Activated CD4-positive, alpha-beta T cell treated with anti-CD3 and anti-CD28 coated beads for 4 hours (primary cell): ENCODE data around the gene TBC1D25.
"Not testable (repeated sequence)": the region's sequence is repeated elsewhere in the genome, so short reads cannot be mapped to it uniquely, and the experiment has no call there.

Experiments
- DNase-seq, 2 donors: peaks; one replicate each; pipeline ENCODE4 v3.0.0-alpha.2; 2020

Gene TBC1D25

GRCh38 chrX:48516987-48517386 is 22.5 kb upstream of the TBC1D25 start:
- no peak for DNase-seq

DNA sequence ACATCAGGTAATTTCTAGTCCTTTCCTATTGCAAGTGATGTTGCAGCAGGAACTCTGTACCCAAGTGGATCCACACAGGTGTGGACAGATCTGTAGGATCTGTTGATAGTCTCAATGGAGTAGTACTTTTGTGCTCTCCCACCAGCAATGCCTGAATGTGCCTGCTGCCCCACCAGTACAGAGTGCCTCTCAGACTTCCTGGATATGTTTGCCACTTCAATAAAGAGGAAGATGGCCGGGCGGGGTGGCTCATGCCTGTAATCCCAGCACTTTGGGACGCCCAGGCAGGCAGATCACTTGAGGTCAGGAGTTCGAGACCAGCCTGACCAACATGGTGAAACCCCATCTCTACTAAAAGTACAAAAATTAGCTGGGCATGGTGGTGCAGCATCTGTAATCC is 20.0 kb upstream of the TBC1D25 start:
- DNase-seq = not testable (repeated sequence)

- DNase-seq = no peak
These were observed 19.1 kb upstream of the TBC1D25 start for GRCh38 chrX:48520455-48520854.

DNA sequence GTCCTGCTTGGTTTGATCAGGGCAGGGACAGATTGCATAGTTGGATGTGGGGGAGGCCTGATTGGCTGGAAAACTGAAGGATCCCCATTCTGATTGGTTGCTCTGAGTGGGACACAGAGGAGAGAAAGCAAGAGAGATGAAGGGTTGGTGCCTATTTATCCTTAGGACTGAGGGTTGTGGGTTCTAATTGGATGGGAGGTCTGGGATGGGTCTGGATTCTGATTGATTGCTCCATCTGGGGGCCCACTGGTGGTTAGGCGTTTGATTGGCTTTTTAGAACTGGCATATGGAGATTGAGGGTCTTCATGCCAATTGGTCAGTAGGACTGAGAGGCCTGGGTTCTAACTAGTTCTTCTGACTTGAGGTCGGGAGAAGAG is 18.6 kb upstream of the TBC1D25 start:
- DNase-seq = no peak

DNA sequence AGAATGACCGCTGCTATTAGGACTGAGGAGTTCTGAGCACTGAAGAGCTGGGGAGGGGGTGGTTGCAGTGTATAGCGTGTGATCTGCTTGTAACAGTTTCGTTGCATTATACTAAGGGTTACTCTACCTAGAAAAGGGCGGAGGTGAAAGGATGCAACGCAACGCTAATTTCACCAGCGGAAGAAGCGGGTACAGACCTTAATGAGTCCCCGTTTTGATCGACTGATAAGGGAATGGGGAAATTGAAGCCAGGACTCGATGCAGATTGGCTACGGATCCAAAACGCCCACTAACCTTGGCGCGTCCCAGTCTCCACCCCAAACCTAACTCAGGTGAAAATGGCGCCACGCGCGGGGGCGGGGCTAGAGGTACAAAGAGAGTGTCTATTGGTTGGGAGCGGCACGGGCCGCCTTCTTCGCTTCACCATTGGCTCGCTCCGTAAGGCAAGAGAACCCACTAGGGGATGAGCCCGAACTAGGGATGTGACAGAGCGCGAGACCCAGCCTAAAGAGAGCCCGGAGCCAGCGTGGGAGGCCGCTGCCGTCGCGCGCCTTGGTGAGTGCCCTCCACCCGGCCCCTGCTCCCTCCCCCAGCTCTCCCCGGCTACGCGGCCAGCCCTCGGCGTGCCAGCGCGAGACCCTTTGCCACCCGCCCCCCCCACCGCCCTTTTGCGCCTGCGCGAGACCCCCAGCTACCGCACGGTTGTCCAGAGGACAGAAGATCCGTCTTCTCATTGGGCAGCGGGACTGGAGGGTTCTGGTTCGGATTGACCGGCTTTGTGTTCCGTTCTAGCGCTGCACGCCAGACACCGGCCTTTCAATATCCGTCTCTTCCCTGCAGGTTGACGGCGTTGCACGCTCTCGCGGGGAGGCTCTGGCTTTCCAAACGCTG is 17.9 kb upstream of the TBC1D25 start, which contains the start of gene EBP:
TSS of gene EBP (plus strand) at position 456 of the 891 bp plus-strand sequence. CDS start 1,964 bp downstream, outside the sequence.
- DNase-seq = peak; percentile 92 to 94

GRCh38 chrX:48522291-48522690 is 17.2 kb upstream of the TBC1D25 start:
- no peak for DNase-seq

DNA sequence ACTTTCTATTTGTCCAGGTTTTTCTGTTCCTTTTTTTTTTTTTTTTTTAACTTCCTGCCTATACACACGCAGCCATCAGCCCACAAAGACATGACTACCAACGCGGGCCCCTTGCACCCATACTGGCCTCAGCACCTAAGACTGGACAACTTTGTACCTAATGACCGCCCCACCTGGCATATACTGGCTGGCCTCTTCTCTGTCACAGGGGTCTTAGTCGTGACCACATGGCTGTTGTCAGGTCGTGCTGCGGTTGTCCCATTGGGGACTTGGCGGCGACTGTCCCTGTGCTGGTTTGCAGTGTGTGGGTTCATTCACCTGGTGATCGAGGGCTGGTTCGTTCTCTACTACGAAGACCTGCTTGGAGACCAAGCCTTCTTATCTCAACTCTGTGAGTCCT is 15.8 kb upstream of the TBC1D25 start:
- DNase-seq = no peak

- DNase-seq = not testable (repeated sequence)
These were observed 13.7 kb upstream of the TBC1D25 start for GRCh38 chrX:48525853-48526252.

DNA sequence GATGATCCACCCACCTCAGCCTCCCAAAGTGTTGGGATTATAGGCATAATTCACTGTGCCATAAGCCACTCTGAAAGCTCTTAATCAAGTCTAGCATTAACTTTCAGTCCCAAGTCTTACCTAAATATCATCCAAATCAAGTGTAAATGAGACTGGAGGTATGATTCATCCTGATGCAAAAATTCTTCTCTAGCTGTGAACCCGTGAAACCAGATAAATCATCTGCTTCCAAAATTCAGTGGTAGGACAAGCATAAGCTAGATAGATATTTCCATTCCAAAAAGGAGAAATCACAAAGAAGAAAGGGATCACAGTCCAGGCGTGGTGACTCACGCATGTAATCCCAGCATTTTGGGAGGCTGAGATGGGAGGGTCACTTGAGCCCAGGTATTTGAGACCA is 8.8 kb upstream of the TBC1D25 start:
- DNase-seq = no peak

GRCh38 chrX:48531358-48531959 is 8.1 kb upstream of the TBC1D25 start:
- DNase-seq = no peak

DNA sequence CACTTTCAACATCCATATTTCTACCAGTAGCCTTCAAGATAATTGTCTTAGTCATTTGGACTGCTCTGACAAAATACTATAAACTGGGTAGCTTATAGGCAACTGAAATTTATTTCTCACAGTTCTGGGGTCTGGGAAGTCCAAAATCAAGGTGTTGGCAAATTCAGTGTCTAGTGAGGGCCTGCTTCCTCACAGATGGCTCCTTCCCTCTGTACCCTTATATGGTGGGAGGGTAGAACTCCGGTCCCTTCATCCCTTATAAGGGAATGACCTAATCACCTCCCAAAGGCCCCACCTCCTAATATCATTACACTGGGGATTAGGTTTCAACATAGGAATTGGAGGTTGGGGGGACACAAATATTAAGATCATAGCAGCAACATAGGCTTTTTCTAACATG is 7.4 kb upstream of the TBC1D25 start:
- no peak for DNase-seq

- DNase-seq = no peak
These were observed 6.3 kb upstream of the TBC1D25 start for GRCh38 chrX:48533165-48533564.

DNA sequence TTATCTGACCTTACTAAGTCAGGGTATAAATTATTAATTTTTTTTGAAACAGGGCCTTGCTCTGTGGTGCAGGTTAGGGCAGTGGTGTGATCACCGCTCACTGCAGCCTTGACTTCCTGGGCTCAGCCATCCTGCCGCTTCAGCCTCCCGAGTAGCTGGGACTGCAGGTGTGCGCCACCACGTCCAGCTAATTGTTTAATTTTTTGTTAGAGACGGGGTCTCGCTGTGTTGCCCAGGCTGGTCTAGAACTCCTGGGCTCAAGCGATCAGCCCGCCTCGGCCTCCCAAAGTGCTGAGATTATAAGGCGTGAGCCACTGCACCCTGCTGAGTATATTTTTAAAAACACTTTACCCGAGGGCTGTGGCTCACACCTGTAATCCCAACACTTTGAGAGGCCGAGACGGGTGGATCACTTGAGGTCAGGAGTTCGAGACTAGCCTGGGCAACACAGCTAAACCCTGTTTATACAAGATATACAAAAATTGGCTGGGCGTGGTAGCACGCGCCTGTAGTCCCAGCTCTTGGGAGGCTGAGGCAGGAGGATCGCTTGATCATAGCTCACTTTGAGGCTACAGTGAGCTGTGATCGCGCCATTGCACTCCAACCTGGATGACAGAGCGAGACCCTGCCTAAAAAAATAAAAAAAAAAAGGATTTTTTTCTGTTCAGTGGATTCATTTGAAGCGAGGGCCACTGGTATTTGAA is 721 bp upstream of the TBC1D25 start:
- no peak for DNase-seq

DNA sequence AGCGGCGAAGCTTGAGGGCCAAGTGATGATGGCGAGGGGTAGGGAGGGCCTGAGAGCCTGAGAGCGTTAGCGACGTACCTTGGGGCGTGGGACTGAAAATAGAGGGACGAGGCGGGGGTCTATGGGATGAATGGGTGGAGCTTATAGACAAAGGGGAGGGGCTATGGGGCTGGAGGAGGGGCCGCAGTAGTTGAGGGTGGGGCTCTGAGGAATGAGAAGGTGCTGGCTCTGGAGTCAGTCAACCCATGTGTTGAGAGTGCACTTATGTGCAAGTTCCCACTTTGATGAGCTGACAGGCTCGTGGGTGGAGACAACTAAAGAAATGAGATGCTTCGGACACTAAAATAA is 488 bp downstream of the TBC1D25 start:
- DNase-seq = peak; percentile 48 to 53

GRCh38 chrX:48540480-48540879 is 966 bp downstream of the TBC1D25 start:
- no peak for DNase-seq

GRCh38 chrX:48541140-48541814 is 1.8 kb downstream of the TBC1D25 start:
- no peak for DNase-seq

DNA sequence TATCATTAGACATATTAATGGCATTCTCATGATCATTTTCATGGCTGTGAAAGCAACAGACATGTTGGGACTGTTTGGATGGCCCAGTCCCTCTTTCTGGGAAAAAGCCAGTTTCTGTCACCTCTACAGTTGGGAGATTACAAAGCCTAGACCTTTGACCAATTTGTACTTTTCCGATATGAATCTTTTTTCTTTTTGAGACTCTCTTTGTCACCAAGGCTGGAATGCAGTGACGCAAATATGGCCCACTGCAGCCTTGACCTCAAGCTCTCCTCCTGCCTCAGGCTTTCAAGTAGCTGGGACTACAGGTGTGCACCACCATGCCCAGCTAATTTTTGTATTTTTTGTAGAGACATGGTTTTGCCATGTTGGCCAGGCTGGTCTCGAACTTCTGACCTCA is 9.4 kb downstream of the TBC1D25 start:
- DNase-seq = no peak

GRCh38 chrX:48555731-48556325 is 16.3 kb downstream of the TBC1D25 start:
- DNase-seq = not testable (repeated sequence)

DNA sequence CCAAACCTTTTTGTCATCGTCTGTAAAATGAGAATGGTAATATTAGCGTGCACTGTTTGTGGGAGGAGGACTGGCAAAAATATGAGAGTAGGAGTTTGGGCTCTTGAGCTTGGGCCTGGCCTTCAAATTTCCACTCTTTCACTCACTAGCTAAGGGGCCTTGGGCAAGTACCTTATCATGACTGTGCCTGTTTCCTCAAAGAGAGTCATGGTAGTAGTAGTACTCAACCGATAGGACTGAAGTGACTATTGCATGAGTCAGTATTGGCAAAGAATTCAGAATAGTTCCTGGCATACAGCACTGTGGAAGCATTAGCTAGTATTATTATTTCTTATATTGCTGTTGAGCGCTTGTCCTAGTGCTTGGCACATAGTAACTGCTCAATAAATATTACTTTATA is 18.8 kb downstream of the TBC1D25 start:
- DNase-seq = no peak

GRCh38 chrX:48559636-48560035 is 20.1 kb downstream of the TBC1D25 start:
- no peak for DNase-seq

DNA sequence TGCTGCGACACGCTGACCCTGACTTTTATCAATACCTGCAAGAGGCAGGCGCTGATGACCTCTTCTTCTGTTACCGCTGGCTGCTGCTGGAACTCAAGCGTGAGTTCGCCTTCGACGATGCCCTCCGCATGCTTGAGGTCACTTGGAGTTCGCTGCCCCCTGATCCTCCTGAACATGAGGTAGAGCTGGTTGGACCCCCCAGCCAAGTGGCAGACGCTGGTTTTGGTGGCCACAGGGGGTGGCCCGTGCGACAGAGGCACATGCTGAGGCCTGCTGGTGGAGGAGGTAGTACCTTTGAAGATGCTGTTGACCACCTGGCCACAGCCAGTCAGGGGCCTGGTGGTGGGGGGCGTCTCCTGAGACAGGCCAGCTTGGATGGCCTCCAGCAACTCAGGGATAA is 20.5 kb downstream of the TBC1D25 start:
- no peak for DNase-seq

GRCh38 chrX:48560681-48561080 is 21.2 kb downstream of the TBC1D25 start:
- no peak for DNase-seq

DNA sequence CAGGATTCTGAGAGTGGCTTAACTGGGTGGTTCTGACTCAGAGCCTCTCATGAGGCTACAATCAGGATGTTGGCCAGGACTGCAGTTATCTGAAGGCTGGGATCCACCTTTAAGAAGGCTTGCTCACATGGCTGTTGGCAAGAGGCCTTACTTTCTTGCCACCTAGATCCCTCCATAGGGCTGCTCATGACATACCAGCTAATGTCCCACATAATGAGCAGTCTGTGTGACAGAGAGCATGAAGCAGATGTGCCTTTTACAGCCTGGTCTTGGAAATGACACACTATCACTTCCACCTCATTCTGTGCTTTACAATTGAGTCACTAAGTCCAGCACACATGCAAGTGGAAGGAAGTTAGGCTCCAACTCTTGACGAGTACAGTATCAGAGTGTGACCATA is 30.4 kb downstream of the TBC1D25 start:
- no peak for DNase-seq
